DMS53 (cell line): ENCODE data around the gene MLLT10.
"Not testable (repeated sequence)": the region's sequence is repeated elsewhere in the genome, so short reads cannot be mapped to it uniquely, and the experiment has no call there.

Experiments used
- DNase-seq: peaks from one replicate; lab custom pipeline; 2025; lab: John Stamatoyannopoulos, UW

Gene MLLT10

DNA sequence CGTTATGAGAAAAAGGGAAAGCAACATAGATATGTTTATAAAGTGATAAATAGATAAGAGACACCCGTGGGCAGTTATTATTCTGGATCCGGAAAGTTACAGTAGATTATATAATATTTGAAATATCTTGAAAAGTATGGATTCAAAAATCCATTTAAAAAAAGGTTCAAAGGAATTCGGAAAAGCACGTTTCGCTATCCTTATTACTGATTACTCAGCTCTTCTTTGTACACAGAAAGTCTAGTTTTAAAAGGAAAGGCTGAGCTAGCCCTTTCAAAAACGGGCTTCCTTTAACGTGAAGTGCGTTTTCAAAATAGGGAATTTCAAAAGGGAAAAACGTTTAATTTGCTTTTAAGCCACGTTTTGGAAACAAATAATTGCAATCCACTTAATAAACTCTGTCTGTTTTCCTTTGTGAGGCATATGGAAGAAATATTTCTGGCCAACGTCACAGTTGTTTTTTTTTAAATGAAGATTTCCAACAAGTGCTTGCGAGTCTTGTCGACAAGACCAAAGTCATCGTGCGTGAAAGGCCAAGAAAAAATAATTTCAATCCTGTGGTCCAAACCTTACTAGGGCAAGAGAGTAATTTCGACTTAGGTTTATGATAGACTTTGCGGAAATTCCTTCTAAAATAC lies 6.3 kb upstream of the MLLT10 start:
- DNase-seq = peak; percentile 81

DNA sequence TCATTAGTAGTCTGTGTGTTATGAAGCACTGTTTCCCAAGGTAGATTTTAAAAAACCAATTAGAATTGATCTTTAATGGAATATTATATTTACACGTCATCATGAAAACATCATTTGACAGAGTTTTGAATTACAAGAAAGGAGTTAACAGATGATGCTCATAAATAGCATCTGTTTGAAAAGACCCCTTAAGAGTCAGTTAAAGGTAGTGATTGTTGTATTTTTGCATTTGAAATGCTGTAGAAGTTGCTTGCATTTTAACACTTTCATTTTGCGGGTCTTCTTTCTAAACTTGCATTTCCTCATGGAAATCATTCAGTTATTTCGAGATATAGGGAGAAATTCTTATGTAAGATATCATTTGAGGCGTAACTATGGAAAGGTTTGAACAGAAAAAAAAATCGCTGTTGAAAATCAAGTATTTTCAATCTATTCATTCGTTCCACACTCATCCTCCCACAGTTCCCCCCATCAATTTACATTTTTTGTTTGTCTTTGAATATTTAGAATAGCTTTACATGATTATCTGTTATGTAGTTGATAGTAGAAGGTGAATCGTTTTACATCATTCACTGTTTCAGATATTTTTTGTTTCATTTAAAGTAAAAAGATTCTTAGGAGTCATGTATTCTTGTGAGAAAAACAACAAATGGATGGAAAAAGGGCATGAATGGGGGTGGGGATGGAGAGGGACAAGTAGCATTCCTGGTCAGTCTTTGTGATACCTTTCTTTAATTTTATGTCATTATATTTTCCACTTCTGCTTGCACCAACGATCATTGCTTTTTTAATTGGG lies 5.6 kb upstream of the MLLT10 start:
- peak; percentile 61 for DNase-seq

DNA sequence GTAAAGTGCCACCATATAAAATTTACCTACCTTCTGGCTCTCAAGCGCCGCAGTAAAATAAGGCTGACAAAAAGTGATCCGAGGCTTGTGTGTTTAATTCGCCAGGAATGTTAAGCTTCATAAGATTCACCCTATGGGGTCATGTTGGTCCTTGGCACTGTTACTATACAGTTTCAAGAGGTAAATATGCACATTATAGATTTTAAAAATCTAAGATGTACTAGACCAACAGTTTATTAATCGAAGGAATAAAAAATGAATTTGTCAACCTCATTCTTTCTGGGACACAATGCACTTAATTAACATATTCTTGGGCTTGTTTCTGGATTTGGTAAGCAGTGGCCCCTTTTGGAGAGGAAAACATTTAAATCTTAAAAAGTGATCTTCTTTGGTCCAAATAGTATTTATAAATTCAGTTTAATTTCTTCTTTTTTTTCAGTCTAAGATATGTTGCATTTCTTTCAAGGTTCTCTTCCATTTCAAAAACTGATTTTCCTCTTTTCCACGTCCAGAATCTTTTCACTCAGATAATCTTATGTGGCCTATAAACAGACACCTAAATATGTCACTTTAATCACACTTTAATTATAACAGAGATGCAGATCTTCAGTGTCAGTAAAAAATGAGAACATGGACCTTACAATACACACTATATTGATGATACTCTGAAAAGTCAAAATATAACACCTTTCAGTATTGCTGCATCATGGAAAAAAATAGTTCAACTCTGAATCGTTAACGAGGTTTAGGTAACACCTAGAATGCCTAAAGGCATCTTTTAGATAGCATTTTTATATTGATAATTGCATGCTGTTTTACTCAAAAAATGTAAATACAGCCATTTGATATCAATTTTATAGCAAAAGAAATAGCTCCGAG lies 4.8 kb upstream of the MLLT10 start:
- DNase-seq = peak; percentile 41

DNA sequence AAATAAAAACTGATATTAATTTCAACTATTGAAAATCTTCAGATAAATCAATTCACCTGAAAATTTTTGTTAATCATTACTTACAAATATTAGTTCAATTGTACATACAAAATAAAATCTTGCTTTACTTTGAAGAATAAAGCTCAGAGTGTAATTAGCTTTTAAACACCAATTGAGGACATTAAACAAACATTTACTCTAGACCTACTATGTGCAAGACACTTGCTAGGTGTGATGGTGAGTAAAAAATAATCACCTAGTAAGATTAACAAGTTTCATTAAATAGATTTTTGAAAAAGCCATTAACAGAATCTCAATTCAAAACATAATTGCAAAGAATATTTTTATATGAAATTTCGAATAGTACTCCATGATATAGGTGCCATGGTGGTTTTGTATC lies 3.9 kb upstream of the MLLT10 start:
- DNase-seq = no peak

DNA sequence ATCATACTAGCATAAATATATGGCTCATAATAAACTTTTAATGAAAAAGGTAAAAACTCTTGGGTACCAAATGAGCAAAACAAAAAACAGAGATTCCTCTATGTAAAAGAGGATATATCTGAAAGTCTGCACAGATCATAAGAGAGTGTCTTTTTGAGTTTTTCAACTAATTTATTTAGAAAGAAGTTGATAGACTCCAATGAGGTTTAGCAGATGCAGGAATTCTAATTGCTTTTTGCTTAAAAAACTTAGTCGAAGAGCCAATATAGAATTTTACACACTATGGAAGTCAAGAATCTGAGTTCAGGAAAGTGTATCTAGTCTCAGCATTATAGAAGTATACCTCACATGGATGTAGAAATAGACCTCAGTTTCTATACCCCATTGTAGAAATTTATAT lies 3.4 kb upstream of the MLLT10 start:
- peak; percentile 47 for DNase-seq

DNA sequence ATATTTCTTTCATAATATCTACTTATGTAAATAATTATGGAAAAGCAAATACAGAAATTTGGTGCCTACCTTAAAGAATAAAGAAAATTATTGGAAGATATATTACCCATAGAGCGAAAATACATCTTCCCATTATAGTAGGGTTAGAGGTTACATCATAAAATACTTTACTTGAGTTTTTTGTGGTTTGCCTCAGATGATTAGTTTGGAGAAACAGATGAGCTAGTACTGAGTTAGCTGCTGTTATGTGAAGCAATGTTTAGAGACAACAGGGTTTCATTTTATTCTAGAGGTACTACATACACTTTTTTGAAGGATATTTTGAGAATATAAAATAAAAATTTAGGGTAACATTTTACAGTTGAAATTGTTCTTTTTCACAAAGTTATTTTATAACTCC lies 2.9 kb upstream of the MLLT10 start:
- peak; percentile 45 for DNase-seq

DNA sequence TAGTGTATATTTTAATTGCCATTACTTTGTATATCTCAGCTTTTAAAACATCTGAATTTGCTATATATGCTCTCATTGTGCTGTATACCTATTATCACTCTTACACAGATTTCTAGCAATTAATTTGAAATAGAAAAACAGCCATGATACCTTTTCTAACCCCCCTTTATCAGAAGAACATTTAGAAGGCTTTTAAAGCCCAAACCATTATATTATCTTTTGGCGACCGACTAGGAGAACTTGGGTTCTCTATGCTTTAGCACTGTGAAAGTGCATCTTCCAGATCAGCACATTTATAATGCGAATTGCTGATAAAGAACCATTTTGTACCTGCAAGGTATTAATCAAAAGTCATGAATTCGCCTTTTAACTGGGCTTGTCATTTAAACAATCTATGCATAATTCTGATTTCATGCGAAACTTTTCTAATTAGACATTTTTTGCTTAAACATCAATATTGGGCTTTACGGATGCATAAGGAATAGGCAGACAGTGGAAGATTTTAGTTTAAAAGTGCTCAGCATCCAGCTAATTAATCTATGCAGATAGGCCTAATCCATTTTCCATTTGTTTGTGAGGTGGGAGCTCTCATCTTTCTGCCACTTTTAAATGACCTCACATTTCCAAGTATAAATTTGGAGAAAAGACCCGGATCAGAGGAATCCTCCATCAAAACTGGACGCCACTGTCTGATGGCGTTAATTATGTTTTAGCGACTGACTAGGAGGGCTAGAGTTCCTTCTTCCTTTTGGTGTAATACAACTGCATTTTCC lies 1.2 kb upstream of the MLLT10 start:
- peak; percentile 62 for DNase-seq

DNA sequence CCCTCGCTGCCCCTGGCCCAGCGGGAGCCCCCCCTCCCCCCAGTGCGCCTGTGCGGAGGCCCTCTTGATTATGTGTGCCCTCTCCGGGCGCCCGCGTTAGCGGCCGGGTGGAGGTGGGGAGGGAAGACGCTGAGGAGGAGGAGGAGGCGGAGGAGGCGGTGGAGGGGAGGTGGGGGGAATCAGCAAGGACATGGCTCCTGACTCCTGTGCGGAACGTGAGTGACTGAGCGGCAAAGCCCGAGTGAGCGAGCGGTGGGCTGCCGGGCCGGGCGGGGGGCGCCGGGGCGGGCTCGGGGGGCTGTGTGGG lies 201 bp downstream of the MLLT10 start:
- no peak for DNase-seq

DNA sequence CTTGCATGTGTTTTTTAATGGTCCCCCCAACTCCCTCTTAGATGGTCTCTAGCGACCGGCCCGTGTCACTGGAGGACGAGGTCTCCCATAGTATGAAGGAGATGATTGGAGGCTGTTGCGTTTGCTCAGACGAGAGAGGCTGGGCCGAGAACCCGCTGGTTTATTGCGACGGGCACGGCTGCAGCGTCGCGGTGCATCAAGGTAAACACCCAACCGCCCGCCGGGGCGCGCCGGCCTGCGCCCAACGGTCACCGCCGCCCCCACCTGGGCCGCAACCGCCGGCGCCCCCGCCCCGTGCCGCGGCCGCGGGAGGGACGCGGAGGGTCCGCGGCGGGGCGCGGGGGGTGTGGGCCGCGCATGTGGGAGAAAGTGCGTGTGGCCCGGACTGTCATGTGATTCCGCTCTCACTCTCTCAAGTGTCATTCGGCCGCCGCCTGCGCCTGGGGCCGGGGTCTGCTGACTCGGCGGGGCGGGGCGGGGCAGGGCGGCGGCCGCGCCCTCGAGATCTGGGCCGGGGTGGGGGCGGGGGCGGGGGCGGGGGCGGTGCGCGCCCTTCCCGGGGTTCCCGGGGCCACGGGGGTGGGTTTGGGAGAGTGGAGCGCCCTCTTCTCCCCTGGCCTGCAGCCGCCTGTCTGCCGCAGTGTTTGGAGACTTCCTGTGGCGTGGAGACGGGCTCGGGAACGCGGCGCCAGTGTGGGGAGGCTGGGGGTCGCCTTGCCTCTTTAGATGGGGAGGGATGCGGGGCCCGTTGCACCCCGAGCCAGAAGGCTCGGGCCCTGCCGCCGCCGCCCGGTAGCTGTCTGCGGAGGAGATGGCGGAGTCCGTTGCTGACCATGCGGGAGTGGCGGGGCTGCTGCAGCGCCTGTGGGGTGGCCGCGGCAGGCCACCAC lies 817 bp downstream of the MLLT10 start:
- DNase-seq = peak; percentile 95

DNA sequence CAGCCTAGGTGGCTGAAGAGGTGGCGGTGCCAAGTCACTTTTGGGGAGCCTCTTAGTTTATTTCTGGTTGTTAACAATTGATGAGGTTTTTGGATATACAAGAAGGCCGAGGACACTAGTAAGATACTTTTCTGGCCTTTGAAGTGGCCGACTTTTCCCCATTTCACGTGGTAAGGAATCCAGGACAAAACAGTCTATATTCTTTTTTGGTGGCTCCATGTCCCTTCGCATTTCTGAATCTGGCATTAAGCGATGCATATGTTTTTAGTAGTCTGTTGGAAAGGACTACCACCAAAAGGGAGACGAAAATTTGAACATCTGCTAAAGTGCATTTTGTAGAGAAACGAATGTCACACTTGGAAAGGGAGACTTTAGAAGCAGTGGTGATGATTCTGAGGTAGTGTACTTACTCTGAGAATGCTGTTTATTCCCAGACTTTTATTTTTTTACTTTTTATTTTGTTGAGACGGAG lies 1.5 kb downstream of the MLLT10 start:
- no peak for DNase-seq

DNA sequence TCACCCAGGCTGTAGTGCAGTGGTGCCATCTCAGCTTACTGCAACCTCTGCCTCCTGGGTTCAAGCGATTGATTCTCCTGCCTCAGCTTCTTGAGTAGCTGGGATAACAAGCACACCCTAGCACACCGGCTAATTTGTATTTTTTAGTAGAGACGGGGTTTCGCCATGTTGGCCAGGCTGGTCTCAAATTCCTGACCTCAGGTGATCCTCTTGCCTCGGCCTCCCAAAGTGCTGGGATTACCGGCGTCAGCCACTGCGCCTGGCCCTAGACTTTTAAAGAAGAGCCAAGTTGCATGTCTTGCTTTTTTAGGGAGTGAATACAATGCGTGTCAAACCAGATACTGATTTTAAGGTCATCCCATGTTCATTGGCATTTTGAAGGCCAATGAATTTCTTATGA lies 1.9 kb downstream of the MLLT10 start:
- not testable (repeated sequence) for DNase-seq

DNA sequence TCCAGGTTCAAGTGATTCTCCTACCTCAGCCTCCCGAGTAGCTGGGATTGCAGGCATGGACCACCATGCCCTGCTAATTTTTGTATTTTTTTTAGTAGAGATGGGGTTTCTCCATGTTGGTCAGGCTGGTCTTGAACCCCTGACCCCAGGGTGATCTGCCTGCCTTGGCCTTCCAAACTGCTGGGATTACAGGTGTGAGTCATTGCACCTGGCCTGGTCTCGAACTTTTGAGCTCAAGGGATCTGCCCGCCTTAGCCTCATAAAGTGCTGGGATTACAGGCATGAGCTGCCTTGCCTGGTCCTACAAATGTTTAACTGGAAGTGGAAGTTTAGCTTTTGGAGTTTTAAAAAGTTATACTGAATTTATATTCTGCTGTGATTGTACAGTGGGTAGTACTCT lies 2.8 kb downstream of the MLLT10 start:
- DNase-seq = no peak

DNA sequence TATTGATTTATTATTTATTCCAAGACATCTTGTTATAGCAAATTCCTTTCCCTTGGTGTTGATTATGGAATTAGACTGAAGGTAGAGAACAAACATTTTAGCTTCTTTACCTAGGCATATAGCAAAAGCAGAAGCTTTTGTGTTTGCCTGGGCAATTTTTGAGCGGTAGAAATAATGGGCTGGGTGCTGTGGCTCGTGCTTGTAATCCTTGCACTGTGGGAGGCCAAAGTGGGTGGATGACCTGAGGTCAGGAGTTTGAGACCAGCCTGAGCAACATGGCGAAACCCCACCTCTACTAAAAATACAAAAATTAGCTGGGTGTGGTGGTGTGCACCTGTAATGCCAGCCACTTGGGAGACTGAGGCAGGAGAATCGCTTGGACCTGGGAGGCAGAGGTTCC lies 6.7 kb downstream of the MLLT10 start:
- not testable (repeated sequence) for DNase-seq

DNA sequence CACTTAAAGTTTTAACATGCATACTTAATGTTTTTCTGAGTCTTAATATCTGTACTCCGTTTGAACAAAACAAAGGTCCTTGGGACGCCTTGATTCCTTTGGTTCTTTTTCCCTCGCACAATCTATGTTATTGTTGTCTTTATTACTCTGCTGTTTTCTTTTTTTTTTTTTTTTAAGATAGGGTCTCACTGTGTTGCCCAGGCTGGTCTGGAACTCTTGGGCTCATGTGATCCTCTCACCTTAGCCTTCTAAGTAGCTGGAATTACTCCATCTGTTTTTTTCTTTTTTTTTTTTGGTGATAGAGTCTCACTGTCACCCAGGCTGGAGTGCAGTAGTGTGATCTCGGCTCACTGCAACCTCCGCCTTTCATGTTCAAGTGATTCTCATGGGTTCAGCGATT lies 13.2 kb downstream of the MLLT10 start:
- no peak for DNase-seq

DNA sequence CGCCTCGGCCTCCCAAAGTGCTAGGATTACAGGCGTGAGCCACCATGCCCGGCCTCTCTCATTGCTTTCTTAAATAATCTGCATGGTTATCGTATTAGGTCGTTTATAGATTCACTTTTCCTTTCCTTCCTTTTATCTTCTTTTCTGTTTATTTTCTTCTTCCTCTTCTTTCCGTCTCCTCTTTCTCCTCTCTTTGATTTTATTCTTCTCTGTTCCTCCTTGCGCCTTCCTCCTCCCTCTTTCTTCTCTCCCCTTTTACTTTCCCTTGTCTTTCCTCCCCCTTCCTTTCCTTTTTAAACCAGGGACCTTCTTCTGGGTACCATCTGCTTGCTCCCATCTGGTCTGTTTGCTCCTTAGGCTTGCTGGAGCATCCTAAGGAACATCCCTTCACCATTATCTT lies 18.6 kb downstream of the MLLT10 start:
- no peak for DNase-seq

DNA sequence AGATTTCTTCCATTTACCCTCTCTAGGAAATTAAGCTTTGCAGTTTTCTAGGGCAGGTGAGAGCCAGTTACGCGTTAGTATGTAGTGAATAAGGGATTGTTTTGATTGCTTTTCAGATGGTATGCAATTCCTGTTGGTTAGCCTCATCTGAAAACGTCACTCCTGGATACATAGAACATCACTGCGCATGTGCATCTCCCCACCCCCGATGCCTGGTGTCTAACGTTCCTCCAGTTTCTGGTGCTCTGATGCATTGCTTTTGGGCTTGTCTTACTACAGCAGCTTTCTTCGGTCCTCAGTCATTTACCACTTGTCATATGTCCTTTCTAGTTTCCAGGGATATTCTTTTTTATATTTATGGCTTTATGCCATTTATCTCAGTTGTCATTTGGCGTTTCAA lies 22.5 kb downstream of the MLLT10 start:
- no peak for DNase-seq

DNA sequence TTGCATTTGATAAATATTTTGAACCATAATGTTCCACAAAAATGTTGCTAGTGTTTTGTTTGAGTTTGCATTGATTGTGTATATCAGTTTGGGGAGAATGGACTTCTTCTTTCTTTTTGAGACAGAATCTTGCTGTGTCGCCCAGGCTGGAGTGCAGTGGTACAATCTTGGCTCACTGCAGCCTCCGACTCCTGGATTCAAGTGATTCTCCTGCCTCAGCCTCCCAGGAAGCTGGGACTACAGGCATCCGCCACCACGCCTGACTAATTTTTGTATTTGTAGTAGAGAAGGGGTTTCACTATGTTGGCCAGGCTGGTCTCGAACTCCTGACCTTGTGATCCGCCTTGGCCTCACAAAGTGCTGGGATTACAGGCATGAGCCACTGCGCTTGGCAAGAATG lies 25.0 kb downstream of the MLLT10 start:
- DNase-seq = not testable (repeated sequence)

DNA sequence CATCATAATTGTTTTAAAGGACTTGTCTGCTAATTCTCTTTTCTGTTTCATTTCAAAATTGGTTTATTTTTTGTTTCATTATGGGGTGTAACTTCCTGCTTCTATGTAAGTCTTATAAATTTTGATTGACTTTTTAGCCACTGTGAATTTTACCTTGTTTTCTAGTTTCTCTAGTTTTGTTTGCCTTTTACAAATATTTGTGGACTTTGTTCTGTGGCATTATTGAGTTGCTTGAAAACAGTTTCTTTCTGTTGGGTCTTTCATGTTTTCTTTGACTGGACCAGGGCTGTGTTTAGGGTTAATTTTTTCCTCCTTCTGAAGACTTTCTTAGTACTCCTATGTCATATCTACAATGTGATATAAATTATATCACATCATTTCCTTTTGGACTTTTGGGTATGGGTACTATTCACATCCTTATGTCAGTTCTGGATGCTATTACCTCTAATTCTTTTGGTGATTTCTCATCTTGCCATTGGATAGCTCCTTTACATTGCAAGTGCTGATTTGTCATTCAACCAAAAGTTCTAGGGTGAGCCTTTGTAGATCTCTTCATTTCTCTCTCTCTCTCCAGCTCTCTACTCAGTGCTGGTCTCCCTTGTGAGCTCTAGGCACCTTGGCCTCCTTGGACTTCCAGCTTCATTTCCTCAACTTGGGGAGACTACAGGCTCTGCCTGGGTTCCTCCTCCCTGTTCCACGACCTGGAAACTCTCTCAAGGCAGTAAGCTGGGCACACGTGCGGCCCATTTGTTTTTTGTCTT lies 36.9 kb downstream of the MLLT10 start:
- DNase-seq = no peak

DNA sequence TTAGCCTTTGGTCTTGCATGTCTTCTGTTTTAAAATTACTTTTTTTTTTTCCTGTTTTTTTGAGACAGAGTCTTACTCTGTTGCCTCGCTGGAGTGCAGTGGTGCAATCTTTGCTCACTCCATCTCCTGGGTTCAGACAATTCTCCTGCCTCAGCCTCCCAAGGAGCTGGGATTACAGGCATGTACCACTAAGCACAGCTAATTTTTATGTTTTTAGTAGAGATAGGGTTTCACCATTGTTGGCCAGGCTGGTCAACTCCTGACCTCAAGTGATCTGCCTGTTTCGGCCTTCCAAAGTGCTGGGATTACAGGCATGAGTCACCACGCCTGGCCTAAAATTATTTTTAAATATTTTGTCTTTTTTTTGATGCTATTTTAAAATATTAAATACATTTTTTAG lies 38.5 kb downstream of the MLLT10 start:
- no peak for DNase-seq

DNA sequence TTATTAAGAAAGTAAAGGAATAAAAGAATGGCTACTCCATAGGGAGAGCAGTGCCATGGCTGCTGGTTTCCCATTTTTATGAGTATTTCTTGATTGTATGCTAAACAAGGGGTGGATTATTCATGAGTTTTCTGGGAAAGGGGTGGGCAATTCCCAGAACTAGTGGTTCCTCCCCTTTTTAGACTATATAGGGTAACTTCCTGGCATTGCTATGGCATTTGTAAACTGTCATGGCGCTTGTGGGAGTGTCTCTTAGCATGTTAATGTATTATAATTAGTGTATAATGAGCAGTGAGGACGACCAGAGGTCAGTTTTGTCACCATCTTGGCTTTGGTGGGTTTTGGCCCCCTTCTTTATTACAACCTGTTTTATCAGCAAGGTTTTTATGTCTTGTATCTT lies 40.5 kb downstream of the MLLT10 start:
- not testable (repeated sequence) for DNase-seq
